ENCODE results near the gene RREB1.
"Not testable (repeated sequence)": the region's sequence is repeated elsewhere in the genome, so short reads cannot be mapped to it uniquely, and the experiment has no call there.

Gene RREB1

GRCh38 chr6:7249946-7250643 is 142.3 kb downstream of the RREB1 start:
- no peak for DNase-seq

GRCh38 chr6:7250812-7251211 is 143.1 kb downstream of the RREB1 start:
- DNase-seq: no peak

GRCh38 chr6:7251646-7252260 is 144.0 kb downstream of the RREB1 start:
- no peak for DNase-seq

GRCh38 chr6:7252390-7252789 is 144.6 kb downstream of the RREB1 start:
- no peak for DNase-seq

- no peak for DNase-seq
Measured at GRCh38 chr6:7254980-7255835, 147.4 kb downstream of the RREB1 start.

- DNase-seq: no peak
Measured at GRCh38 chr6:7255918-7256317, 148.2 kb downstream of the RREB1 start.

- no peak for DNase-seq
Measured at GRCh38 chr6:7256785-7257184, 149.0 kb downstream of the RREB1 start.

- no peak for DNase-seq
Measured at GRCh38 chr6:7257521-7258230, 149.9 kb downstream of the RREB1 start.

GRCh38 chr6:7258231-7258763 is 150.5 kb downstream of the RREB1 start:
- DNase-seq: no peak

GRCh38 chr6:7260291-7261031 is 152.7 kb downstream of the RREB1 start:
- no peak for DNase-seq

- DNase-seq: peak; percentile 72
Measured at GRCh38 chr6:7261032-7261841, 153.5 kb downstream of the RREB1 start.

GRCh38 chr6:7261852-7262461 is 154.2 kb downstream of the RREB1 start:
- peak; percentile 21 for DNase-seq

- DNase-seq: no peak
Measured at GRCh38 chr6:7262746-7263518, 155.2 kb downstream of the RREB1 start.

- DNase-seq: not testable (repeated sequence)
Measured at GRCh38 chr6:7263519-7263805, 155.7 kb downstream of the RREB1 start.

GRCh38 chr6:7264041-7264440 is 156.3 kb downstream of the RREB1 start:
- DNase-seq: no peak

GRCh38 chr6:7264686-7265384 is 157.1 kb downstream of the RREB1 start:
- no peak for DNase-seq

- DNase-seq: not testable (repeated sequence)
Measured at GRCh38 chr6:7265385-7265726, 157.6 kb downstream of the RREB1 start.

- DNase-seq: no peak
Measured at GRCh38 chr6:7267071-7267465, 159.3 kb downstream of the RREB1 start.

- no peak for DNase-seq
Measured at GRCh38 chr6:7267466-7268091, 159.8 kb downstream of the RREB1 start.
